Kidney epithelial cell (primary cell): ENCODE results near the gene DDX41. TPM values are rescaled to one million over a fixed set of nuclear protein-coding genes. Genes with fewer than 3 reads are reported as not detected.

Source experiments
- DNase-seq: peaks from one replicate; pipeline ENCODE4 v3.0.0-alpha.2; 2010; ENCODE audit warnings: low read depth
- H3K27me3 ChIP-seq: 2 replicates; pipeline ENCODE4 v1.6.0; 2011; ENCODE audit warnings: low read length; ENCODE audit not compliant: control insufficient read depth, insufficient read depth
- H3K36me3 ChIP-seq: 2 replicates; pipeline ENCODE4 v1.5.1; 2011; ENCODE audit warnings: low read length; ENCODE audit not compliant: control insufficient read depth, insufficient read depth
- H3K4me3 ChIP-seq: 2 replicates; pipeline ENCODE4 v1.5.1; 2011; ENCODE audit warnings: low read depth, mild to moderate bottlenecking, control low read depth, low read length
- total RNA-seq: library from RNA; depleted of rRNA; stranded (reverse); fragments of >200 nt; gene quantifications from 2 replicates; pipeline ENCODE4 v1.2.3, GENCODE V29; 2015
- TF ChIP-seq, protein P1 (sequence below): IDR thresholded peaks from 2 replicates; pipeline ENCODE4 v1.5.1; 2011; ENCODE audit warnings: mild to moderate bottlenecking, moderate library complexity, low read length, control low read depth, inconsistent platforms; ENCODE audit not compliant: insufficient read depth, poor library complexity, severe bottlenecking

Gene DDX41
- total RNA-seq, 1 donor from 2014 or later: 151 TPM

DNA sequence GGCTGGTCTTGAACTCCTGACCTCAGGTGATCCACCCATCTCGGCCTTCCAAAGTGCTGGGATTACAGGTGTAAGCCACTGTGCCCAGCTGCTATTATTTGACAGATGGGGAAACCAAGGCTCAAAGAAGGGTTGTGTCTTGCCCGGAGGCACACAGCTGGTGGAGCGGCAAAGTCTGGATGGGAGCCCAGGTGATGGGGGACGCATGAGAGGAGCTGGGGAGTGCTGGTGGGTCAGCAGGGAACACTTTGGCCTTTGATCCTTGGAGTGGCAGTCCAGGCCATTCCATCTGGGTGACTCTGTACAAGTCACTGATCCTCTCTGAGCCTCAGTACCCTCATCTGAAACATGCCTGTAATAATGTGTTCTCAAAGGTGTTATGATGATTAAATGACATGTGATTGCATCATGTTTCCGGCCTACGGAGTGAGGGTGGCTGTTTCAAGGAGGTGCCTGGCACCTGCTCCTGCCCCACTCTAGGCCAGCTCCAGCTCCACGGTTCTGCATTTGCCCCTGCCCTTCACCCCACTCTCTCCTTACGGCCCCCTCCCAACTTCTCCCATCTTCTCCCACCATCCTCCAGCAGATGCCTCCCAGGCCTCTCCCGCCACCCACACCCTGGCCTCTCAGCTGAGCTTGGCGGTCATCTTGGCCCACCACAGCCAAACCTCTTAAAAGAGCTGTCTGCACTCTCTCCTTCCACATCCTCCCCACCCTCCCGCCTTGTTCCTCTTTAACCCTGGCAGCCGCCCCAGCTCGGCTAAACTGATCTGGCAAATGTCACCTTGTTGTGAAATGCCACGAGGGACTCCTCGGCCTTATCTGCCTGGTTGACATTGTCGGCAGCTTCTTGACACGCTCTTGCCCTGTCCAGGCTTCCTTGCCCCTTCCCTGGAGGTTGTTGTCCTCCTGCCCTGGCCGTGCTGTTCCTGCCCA lies 37.8 kb downstream of the DDX41 start:
- Histone ChIP-seq H3K36me3 (peaks cover 2% of the 10 kb centered on the region), H3K4me3 (no peak overlapping the region), H3K27me3 (no peaks in the 10 kb centered on the region)
- no peak for DNase-seq
- TF ChIP-seq, protein P1, sequence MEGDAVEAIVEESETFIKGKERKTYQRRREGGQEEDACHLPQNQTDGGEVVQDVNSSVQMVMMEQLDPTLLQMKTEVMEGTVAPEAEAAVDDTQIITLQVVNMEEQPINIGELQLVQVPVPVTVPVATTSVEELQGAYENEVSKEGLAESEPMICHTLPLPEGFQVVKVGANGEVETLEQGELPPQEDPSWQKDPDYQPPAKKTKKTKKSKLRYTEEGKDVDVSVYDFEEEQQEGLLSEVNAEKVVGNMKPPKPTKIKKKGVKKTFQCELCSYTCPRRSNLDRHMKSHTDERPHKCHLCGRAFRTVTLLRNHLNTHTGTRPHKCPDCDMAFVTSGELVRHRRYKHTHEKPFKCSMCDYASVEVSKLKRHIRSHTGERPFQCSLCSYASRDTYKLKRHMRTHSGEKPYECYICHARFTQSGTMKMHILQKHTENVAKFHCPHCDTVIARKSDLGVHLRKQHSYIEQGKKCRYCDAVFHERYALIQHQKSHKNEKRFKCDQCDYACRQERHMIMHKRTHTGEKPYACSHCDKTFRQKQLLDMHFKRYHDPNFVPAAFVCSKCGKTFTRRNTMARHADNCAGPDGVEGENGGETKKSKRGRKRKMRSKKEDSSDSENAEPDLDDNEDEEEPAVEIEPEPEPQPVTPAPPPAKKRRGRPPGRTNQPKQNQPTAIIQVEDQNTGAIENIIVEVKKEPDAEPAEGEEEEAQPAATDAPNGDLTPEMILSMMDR: no peak

DNA sequence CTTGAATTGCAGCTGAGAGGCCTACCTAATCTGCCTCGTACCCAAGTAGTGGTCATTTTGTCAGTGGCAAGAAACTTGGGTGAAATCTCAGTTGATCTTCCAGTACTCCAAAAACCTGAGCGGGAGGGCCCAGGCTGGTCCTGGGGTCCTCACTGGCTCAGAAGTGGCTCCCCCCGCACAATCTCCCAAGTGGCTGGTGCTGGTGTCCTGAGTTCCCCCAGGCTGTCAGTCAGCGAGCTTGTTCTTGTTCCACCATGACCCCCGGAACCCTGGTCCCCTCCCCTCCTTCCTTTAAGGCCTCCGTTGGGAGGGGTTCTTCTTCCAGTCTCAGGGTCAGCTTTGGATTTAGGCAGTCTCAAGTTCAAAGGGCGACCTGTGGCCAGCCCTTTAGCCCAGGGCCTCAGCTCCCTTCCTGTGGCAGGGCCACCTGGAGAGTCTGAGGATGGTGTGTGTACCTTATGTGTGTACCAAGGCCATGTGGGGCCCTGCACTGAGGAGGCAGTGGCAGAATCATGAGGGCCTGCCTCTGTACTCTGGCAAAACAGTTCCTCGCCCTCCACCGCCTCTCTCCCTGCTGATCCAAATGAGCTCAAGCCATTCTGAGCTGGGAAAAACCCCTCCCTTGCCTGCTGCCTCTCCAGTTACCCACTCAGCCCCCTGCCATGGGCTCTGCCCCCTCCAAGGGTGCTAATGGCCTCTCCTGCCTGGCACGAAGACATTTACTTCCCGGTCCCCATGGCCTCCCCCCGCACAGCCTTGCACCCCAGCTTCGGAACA lies 38.9 kb downstream of the DDX41 start:
- no peaks in the 10 kb centered on the region for H3K36me3 ChIP-seq
- DNase-seq: no peak
- TF ChIP-seq, protein P1: no peak
- H3K4me3 ChIP-seq: no peak overlapping the region
- no peaks in the 10 kb centered on the region for H3K27me3 ChIP-seq

DNA sequence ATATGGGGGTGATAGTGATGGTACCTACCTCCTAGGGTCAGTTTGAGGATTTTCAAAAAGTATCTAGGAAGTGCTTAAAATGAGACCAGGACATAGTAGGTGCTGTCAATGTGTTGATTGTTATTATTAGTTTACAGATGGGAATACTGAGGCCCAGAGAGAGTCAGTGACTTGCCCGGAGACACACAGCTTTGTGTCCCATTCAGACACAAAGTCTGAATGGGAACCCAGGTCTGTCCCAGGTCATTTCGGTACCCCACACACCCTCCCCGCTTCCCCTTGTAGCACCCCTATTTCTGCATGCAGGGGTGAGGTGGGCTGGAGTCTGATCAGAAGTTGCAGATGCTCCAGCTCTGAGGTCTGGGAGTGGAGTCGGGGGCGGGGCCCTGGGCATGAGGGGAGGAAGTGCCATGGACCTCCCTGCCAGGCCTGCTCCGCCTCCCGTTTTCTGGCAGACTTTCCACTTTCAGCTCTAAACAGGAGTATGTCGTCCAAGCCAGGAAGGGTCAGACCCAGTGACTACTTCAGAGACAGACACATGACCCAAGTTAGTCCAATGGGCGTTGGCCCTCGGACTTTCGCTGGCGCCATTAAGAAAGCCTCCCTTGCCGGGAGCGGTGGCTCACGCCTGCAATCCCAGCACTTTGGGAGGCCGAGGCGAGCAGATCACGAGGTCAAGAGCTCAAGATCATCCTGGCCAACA lies 40.1 kb downstream of the DDX41 start:
- no peak for DNase-seq
- Histone ChIP-seq H3K36me3 (peaks cover 1% of the 10 kb centered on the region), H3K4me3 (no peak overlapping the region), H3K27me3 (no peaks in the 10 kb centered on the region)
- TF ChIP-seq, protein P1: no peak

DNA sequence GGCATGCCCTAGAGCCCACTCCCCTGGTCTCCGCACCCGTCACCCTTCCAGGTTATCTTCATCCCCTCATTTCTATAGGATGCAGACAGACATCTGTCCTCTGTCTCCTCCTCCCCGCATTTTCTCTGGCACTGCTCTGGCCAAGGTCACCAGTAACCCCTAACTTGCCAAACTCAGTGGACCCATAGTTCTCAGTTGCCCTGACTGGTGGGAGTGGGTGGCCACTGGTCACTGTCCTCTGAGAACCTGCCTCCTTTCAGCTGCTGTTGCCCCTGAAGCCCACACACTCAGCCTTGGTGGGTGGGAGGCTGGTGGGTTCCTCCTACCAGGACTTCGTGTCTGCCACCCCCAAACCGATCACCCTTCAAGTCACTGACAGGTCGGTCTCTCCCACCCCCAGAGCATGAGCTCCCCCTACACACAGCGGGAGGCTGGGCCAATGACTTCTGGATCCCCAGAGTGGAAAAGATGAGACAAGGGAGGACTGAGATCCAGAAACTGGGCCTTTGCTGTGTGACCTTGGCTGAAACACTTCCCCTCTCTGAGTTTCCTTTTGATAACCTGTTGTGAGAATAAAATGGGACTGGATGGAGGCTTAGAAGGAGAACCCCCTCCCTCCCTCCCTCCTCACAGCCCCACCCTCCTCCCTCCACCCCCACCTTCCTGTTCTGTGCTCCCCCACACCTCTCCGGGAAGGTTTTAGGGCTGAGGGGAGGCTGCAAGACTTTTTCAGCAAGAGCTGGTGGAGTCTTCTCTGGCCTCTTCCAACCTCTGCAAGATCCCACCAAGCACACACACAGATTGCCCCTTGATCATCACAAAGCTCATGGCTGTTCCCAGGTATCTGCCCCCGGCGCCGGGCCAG lies 41.0 kb downstream of the DDX41 start:
- H3K4me3 ChIP-seq: no peak overlapping the region
- peaks cover 2% of the 10 kb centered on the region for H3K36me3 ChIP-seq
- no peaks in the 10 kb centered on the region for H3K27me3 ChIP-seq
- DNase-seq: no peak
- TF ChIP-seq, protein P1: no peak
